HG03045 (cell line): ENCODE measurements around the gene NUDT4.

Experiments
- ATAC-seq: cut with Tn5 transposase; IDR thresholded peaks from one replicate; pipeline ENCODE4 v1.9.1; 2021; ENCODE audit warnings: mild to moderate bottlenecking, moderate library complexity; ENCODE audit not compliant: unreplicated experiment

The NUDT4 gene

DNA sequence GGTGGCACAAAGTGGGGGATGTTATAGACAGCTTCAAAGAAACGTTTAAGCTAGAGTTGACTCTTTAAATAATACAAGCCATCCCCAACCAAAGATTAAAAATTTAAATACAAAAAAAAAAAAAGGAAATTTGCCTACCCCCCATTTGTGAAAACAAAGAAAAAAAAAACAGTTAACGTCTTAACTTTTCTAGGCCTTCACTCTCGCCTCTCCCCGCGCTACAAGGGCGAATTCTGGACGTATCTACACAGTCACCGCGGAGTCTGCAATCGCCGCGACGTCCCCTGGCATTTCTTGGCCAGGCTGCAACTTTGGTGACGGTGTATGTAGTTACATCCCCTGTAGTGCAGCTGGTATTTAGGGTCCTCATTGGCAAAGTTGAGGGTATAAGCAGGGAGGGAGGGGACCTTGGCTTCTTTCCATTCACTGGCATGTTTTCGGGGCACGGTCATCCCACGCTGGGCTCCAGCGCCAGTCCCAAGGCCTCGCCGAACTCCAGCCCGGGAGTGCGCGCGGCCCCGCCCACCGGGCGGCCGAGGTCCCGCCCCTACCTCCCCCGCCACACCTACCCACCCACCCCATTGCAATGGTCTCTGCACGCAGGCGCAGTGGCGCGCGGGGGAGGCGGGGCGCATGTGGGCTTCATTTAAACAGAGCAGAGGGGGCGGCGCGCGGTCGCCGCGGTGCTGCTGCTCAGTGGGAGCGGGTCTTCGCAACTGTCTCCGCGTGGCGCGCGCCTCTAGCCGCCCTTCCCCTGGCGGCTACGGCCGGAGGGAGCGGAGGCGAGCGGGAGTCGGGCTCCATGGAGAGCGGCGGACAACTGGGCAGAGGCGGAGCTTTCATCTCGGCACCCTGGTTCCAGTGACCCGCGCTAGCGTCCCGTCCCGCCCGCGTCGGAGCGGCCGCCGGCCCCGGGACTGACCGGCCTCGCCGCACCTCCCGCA, at the start of gene NUDT4:
NUDT4 (plus strand) TSS at position 674 of the 944 bp plus-strand sequence. CDS start 398 bp downstream, outside the sequence.
- peak; percentile 76 for ATAC-seq

DNA sequence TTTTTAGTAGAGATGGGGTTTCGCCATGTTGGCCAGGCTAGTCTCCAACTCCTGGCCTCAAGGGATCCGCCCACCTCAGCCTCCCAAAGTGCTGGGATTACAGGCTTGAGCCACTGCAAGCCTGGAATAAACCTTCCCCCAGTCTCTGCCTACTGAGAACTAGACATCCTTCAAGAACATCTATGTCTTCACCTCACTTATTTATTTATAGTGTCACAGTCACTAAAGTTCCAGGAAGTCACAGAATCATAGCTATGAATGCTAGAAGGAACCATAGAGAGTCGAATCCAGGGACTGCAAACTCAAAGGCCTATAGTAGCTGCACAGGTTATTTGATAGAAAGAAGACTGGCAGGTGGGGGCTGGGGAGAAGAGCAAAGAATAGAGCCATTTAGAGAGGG, 44.7 kb upstream of the NUDT4 start:
- ATAC-seq = no peak

DNA sequence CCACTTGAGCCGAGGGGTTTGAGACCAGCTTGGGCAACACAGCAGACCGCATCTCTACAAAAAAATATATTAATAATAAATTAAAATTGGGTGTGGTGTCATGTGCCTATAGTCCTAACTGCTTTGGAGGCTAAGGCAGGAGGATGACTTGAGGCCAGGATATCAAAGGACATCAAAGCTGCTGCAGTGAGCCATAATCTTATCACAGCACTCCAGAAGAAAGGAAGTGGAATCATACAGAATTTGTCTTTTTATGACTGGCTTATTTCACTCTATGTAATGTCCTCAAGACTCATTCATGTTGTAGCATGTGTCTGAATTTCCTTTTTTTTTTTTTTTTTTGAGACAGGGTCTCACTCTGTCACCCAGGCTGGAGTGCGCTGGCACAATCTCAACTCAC, 43.9 kb upstream of the NUDT4 start:
- no peak for ATAC-seq

GRCh38 chr12:93335603-93336162, 42.0 kb upstream of the NUDT4 start:
- no peak for ATAC-seq

- ATAC-seq = no peak
Measured at GRCh38 chr12:93336291-93336741, 41.4 kb upstream of the NUDT4 start.

GRCh38 chr12:93338598-93338997, 39.1 kb upstream of the NUDT4 start:
- no peak for ATAC-seq

- no peak for ATAC-seq
Measured at GRCh38 chr12:93339695-93340094, 38.0 kb upstream of the NUDT4 start.

- ATAC-seq = no peak
Measured at GRCh38 chr12:93341409-93342049, 36.2 kb upstream of the NUDT4 start.

DNA sequence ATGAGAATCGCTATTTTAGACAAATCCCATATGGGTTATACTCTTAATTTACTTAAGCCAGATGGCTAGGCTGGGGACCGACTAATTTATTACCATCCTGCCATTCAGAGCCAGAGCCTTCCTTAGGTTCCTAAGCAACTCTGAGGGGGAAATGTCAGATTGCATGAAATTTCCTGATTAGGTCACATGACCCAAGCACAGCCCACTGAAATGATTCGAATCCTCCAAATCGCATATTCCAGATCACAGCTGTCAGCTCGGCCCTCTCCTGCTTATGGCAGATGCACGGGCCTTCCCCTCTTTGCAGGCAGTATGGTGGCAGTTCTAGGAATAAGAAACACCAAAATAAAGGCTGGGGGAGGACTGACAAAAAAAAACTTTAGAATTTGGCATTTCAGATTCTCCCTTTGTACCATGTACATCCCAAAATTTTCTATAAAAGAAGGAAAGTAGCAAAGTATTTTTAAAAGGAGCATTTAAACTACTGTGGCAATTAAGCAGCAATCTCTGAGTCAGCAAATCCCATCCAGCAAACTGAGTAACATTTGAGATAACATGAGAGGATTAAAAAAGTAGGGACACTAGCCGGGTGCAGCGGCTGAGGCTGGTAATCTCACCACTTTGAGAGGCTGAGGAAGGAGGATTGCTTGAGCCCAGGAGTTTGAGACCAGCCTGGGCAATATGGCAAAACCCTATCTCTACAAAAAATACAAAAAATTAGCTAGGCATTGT, 30.5 kb upstream of the NUDT4 start:
- ATAC-seq = no peak

- ATAC-seq = no peak
Measured at GRCh38 chr12:93348575-93349435, 28.9 kb upstream of the NUDT4 start.

GRCh38 chr12:93351726-93352125, 26.0 kb upstream of the NUDT4 start:
- no peak for ATAC-seq

DNA sequence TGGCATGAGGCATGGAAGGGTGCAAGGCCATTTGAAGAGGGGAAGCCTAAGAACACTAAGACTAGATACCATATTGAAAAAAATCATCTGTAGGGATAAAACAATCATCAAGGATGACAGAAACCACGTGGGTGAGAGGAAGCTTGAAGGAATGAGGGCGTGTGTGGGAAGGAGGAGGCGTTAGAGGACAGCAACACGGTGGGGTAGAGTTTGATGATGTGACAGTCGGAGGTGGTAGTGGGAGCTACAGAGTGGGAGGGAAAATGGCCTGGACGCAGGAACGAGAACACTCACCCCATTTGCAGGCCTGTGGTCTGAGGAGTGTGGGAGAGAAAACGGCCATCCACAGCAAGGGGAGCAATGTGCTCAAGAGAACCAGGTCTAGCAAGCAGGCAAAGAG, 25.4 kb upstream of the NUDT4 start:
- ATAC-seq = no peak

- no peak for ATAC-seq
Measured at GRCh38 chr12:93356214-93356613, 21.5 kb upstream of the NUDT4 start.

- peak; percentile 77 for ATAC-seq
Measured at GRCh38 chr12:93358058-93358457, 19.7 kb upstream of the NUDT4 start.

DNA sequence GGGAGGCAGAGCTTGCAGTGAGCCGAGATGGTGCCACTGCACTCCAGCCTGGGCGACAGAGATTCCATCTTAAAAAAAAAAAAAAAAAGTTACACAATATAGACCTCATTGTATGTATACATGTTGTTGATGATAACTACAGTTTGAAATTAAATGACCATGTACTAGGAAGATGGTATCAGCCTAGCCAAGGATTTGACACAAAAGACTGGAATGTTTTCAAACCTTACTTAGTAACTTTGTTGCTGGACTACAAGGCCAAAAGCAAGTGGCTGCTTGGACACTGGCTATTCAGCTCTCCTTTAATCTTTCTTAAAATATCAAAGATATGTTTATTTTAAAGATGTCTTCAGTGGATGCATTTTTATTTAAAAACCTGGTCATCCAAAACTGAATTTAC, 18.9 kb upstream of the NUDT4 start:
- no peak for ATAC-seq

GRCh38 chr12:93360688-93361087, 17.0 kb upstream of the NUDT4 start:
- ATAC-seq = no peak

- ATAC-seq = no peak
Measured at GRCh38 chr12:93361151-93361919, 16.4 kb upstream of the NUDT4 start.

GRCh38 chr12:93363841-93364297, 13.9 kb upstream of the NUDT4 start:
- no peak for ATAC-seq
